HepG2 (cell line): ENCODE results near the gene USP32. TPM values are rescaled to one million over a fixed set of nuclear protein-coding genes. Genes with fewer than 3 reads are reported as not detected.

Experiments used
- CENPX ChIP-seq: sonication (generic); formaldehyde crosslinking; IDR thresholded peaks from 2 replicates; pipeline ENCODE4 v1.9.0; 2021; ENCODE audit warnings: mild to moderate bottlenecking, missing genetic modification reagents, moderate library complexity
- CERS6 ChIP-seq: sonication (generic); formaldehyde crosslinking; IDR thresholded peaks from 2 replicates; pipeline ENCODE4 v1.5.0; 2020; ENCODE audit warnings: missing genetic modification reagents
- ELF3 ChIP-seq: IDR thresholded peaks from 2 replicates; pipeline ENCODE4 v1.6.1; 2016; ENCODE audit warnings: missing genetic modification reagents, missing compliant biosample characterization
- FOXK2 ChIP-seq: fragments of 450-650 bp; IDR thresholded peaks from 2 replicates; pipeline ENCODE4 v1.6.1; 2016
- HDAC1 ChIP-seq: sonication (generic); formaldehyde crosslinking; IDR thresholded peaks from 2 replicates; pipeline ENCODE4 v1.5.1; 2020; ENCODE audit warnings: mild to moderate bottlenecking, missing genetic modification reagents
- NCOA5 ChIP-seq: sonication (generic); formaldehyde crosslinking; IDR thresholded peaks from 2 replicates; pipeline ENCODE4 v1.4.0; 2020; ENCODE audit warnings: missing genetic modification reagents
- PBX2 ChIP-seq: IDR thresholded peaks from 2 replicates; pipeline ENCODE4 v1.6.1; 2016; ENCODE audit warnings: control low read depth
- PRPF4 ChIP-seq: fragments of 200-400 bp; formaldehyde crosslinking; IDR thresholded peaks from 2 replicates; pipeline ENCODE4 v1.6.1; 2016; ENCODE audit warnings: low read length, low read depth; ENCODE audit not compliant: poor library complexity, severe bottlenecking
- SAP130 ChIP-seq: IDR thresholded peaks from 2 replicates; pipeline ENCODE4 v1.6.1; 2016; ENCODE audit warnings: low read depth
- SIX4 ChIP-seq: sonication (generic); formaldehyde crosslinking; IDR thresholded peaks from 2 replicates; pipeline ENCODE4 v1.4.0; 2020; ENCODE audit warnings: missing genetic modification reagents
- ZBTB21 ChIP-seq: sonication (generic); formaldehyde crosslinking; IDR thresholded peaks from 2 replicates; pipeline ENCODE4 v1.4.0; 2020; ENCODE audit warnings: missing genetic modification reagents
- ZMYM2 ChIP-seq: sonication (generic); formaldehyde crosslinking; IDR thresholded peaks from 2 replicates; pipeline ENCODE4 v1.8.0; 2022; ENCODE audit warnings: mild to moderate bottlenecking, missing genetic modification reagents
- ZNF3 ChIP-seq: IDR thresholded peaks from 2 replicates; pipeline ENCODE4 v1.7.0; 2017; ENCODE audit warnings: inconsistent platforms
- ZNF335 ChIP-seq: sonication (generic); formaldehyde crosslinking; IDR thresholded peaks from 2 replicates; pipeline ENCODE4 v1.4.0; 2020; ENCODE audit warnings: missing genetic modification reagents
- ZNF350 ChIP-seq: sonication (generic); formaldehyde crosslinking; IDR thresholded peaks from 2 replicates; pipeline ENCODE4 v1.4.0; 2020; ENCODE audit warnings: mild to moderate bottlenecking, low read depth, missing genetic modification reagents, borderline replicate concordance
- ZNF589 ChIP-seq: sonication (generic); formaldehyde crosslinking; conservative IDR thresholded peaks from 2 replicates; pipeline ENCODE4 v1.8.0; 2022; ENCODE audit warnings: mild to moderate bottlenecking, moderate library complexity, missing genetic modification reagents
- ZNF605 ChIP-seq: sonication (generic); formaldehyde crosslinking; IDR thresholded peaks from 2 replicates; pipeline ENCODE4 v1.8.0; 2022; ENCODE audit warnings: mild to moderate bottlenecking, missing genetic modification reagents
- ZNF678 ChIP-seq: sonication (generic); formaldehyde crosslinking; IDR thresholded peaks from 2 replicates; pipeline ENCODE4 v1.4.0; 2020; ENCODE audit warnings: mild to moderate bottlenecking, missing genetic modification reagents
- ZNF768 ChIP-seq: sonication (generic); formaldehyde crosslinking; IDR thresholded peaks from 2 replicates; pipeline ENCODE4 v1.4.0; 2020; ENCODE audit warnings: missing genetic modification reagents
- polyA plus RNA-seq, 8 experiments: library from polyadenylated mRNA; depleted of rRNA in 3 of 8; stranded (reverse) in 7 of 8; unstranded in 1 of 8; fragments of >200 nt; fragmentation: Illumina TruSeq in 4 of 8; extraction: Trizol in 4 of 8; gene quantifications; 2 replicates each; pipeline versions ENCODE4 v1.2.1 to v1.2.3, GENCODE V29; 2011 to 2016; ENCODE audit warnings: low read depth in 4 of 8, missing spikeins in 1 of 8, mixed read lengths in 1 of 8; ENCODE audit not compliant: insufficient read depth in 1 of 8
- total RNA-seq, 5 experiments: library from RNA; depleted of rRNA; stranded (reverse); fragments of >200 nt; fragmentation: Illumina TruSeq; extraction: Trizol; gene quantifications; 2 replicates each; pipeline ENCODE4 v1.2.3, GENCODE V29; 2016; ENCODE audit warnings: low read depth in 1 of 5
- TF ChIP-seq, protein P1 (sequence below): sonication (generic); formaldehyde crosslinking; IDR thresholded peaks from 2 replicates; pipeline ENCODE4 v1.5.1; 2020; ENCODE audit warnings: mild to moderate bottlenecking, moderate library complexity, missing genetic modification reagents
- TF ChIP-seq, protein P2 (sequence below): sonication (generic); formaldehyde crosslinking; IDR thresholded peaks from 2 replicates; pipeline ENCODE4 v1.8.1; 2022; ENCODE audit warnings: low read depth, mild to moderate bottlenecking, missing genetic modification reagents

USP32 gene
- total and polyA plus RNA-seq, 2 of the 13 experiments (the other 11 are each of a cell fraction or from before 2014, with no cell fraction given): 24.9 to 39.9 TPM

DNA sequence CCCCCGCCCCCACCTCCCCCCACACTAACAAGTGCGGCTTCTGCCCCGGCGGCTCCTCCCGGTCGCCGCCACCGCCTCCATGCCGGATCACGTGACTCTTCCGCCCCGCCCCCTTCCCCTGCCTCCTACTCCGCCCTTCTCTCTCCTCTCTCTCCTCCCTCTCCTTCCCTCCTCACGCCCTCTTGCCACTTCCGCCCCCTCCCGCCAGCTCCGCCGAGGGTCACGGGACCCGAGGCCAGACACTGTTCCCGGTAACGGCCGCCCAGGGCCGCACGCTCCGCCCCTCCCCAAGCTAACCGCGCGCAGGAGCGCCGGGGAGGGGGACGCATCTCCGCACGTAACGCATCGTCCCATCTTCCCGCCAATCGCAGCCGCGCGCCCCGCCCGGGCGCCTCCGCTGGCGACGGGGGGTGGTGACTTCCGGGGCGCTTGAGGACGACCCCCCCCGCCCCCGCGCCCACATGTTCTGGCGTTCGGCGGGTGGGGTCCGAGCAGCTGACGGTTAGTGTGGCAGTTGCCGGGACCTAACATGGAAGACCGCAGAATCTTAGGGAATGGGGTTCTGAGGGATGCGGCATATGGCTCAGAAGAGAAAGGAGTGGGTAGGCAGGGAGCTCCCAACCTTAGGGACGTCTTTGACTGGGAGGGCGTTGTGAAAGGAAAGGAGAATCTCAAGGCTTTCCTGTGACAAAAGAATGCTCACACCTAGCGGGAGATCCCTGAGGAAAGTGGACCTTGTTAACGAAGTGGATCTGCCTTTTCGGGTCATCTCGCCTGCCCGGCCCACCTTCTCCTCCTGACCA lies at the start of gene USP32 (continued):
- TF ChIP-seq, protein P1, sequence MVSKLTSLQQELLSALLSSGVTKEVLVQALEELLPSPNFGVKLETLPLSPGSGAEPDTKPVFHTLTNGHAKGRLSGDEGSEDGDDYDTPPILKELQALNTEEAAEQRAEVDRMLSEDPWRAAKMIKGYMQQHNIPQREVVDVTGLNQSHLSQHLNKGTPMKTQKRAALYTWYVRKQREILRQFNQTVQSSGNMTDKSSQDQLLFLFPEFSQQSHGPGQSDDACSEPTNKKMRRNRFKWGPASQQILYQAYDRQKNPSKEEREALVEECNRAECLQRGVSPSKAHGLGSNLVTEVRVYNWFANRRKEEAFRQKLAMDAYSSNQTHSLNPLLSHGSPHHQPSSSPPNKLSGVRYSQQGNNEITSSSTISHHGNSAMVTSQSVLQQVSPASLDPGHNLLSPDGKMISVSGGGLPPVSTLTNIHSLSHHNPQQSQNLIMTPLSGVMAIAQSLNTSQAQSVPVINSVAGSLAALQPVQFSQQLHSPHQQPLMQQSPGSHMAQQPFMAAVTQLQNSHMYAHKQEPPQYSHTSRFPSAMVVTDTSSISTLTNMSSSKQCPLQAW (CRISPR knock-in tag): peak; percentile 94
- TF ChIP-seq FOXK2 (no peak), CERS6 (CRISPR knock-in tag) (no peak), ZNF678 (peak; percentile 18; the same call in 1 of the 2 replicates), SAP130 (CRISPR knock-in tag) (peak; percentile 99), ZNF605 (CRISPR knock-in tag) (peak; percentile 72; the same call in 1 of the 2 replicates), ZNF335 (CRISPR knock-in tag) (no peak), HDAC1 (CRISPR knock-in tag) (peak; percentile 94), ZMYM2 (CRISPR knock-in tag) (no peak), SIX4 (CRISPR knock-in tag) (peak; percentile 71), ZNF768 (CRISPR knock-in tag) (no peak), PRPF4 (no peak), NCOA5 (no peak), ELF3 (CRISPR knock-in tag) (peak; percentile 88), ZBTB21 (CRISPR knock-in tag) (no peak), PBX2 (CRISPR knock-in tag) (no peak), ZNF350 (CRISPR knock-in tag) (peak; percentile 99), ZNF589 (CRISPR knock-in tag) (peak; percentile 94), CENPX (CRISPR knock-in tag) (no peak), ZNF3 (CRISPR knock-in tag) (peak; percentile 37; the same call in 1 of the 2 replicates)
- TF ChIP-seq, protein P2, sequence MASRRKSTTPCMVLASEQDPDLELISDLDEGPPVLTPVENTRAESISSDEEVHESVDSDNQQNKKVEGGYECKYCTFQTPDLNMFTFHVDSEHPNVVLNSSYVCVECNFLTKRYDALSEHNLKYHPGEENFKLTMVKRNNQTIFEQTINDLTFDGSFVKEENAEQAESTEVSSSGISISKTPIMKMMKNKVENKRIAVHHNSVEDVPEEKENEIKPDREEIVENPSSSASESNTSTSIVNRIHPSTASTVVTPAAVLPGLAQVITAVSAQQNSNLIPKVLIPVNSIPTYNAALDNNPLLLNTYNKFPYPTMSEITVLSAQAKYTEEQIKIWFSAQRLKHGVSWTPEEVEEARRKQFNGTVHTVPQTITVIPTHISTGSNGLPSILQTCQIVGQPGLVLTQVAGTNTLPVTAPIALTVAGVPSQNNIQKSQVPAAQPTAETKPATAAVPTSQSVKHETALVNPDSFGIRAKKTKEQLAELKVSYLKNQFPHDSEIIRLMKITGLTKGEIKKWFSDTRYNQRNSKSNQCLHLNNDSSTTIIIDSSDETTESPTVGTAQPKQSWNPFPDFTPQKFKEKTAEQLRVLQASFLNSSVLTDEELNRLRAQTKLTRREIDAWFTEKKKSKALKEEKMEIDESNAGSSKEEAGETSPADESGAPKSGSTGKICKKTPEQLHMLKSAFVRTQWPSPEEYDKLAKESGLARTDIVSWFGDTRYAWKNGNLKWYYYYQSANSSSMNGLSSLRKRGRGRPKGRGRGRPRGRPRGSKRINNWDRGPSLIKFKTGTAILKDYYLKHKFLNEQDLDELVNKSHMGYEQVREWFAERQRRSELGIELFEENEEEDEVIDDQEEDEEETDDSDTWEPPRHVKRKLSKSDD: no peak
